GM21619 (cell line): ENCODE results near the gene STK38L.

Experiments
- ATAC-seq: cut with Tn5 transposase; IDR thresholded peaks from one replicate; pipeline ENCODE4 v1.9.1; 2021; ENCODE audit not compliant: unreplicated experiment

The STK38L gene

DNA sequence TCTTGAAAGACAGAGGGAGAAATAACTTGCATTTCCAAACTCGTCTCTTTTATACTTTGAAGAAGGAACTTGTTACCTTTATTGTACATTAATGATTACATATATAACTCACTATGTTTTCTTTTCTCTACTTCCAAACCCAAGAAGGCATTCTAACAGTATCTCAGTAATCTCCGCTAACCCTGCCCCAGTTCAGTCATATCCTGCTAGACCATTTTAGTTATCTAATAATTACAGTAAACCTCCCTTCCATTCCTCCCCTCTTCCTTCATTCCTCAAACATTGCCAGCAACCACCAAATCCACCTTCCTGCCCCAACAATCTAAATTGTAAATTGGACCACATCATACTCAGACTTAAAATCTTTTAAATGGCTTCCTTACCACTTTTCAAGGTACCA lies 30.6 kb downstream of the STK38L start:
- no peak for ATAC-seq

DNA sequence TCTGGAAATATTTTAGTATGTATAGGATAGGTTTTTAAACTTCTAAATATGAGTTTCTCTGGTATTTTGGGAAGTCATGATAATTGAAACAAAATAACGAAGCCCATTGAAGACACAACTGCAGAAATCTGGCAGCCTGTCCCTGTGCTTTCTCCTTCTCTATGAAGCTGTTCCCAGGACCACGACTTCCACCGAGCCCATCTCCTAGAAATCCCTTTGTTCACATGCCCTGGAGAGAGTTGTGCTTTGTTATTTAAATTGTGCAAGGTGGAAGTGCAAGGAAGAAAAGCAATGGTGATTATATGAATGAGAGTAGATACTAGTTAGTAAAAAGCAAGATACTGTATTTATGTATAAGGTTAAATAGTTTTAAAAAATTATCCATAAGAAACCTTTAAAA lies 32.2 kb downstream of the STK38L start:
- no peak for ATAC-seq

GRCh38 chr12:27277846-27278260 lies 33.8 kb downstream of the STK38L start:
- ATAC-seq, result peak; percentile 82

- no peak for ATAC-seq
Measured at GRCh38 chr12:27279826-27280225, 35.7 kb downstream of the STK38L start.

GRCh38 chr12:27280412-27280811 lies 36.3 kb downstream of the STK38L start:
- no peak for ATAC-seq

- ATAC-seq, result no peak
Measured at GRCh38 chr12:27282754-27283153, 38.7 kb downstream of the STK38L start.

- ATAC-seq, result no peak
Measured at GRCh38 chr12:27284021-27284420, 39.9 kb downstream of the STK38L start.

- ATAC-seq, result peak; percentile 59
Measured at GRCh38 chr12:27284751-27285150, 40.7 kb downstream of the STK38L start.

DNA sequence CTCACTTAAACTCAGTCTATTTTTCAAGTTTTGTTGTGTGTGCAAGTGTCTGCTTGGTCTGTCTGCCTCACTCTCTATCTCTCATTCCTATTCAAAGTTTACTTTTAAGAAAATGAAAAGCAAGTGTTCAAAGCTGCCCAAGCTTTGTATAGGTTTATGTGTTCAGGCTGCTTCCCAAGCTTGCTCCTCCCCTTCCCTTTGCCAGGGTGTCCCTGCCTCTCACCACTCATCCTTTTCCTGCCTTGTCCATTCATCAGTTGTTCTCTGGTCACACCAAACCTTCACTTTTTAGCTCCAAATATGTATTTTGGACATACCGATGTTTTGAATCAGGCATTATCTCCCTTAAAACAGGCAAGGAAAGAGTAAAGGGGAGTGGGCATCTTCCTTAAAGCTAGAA lies 41.3 kb downstream of the STK38L start:
- ATAC-seq, result no peak

DNA sequence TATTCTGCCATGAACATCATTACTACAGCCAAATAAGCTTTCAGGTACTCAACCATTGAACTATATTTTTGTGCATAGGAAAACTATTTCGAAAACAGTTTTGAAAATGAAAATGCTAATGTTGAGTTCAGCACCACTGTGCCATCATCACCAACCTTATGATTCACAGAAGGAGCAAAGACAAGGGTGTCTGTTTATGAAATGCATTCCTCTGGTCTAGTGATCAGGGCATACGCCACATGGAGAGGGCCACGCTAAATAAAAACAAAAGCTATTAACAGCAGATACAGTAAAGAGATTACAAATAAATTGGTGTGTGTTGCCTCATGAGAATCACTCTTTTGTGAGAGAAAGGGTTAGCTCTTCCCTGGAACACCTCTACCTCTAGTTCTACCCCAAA lies 45.3 kb downstream of the STK38L start:
- ATAC-seq, result no peak

GRCh38 chr12:27290501-27291168 lies 46.5 kb downstream of the STK38L start:
- ATAC-seq, result no peak

- no peak for ATAC-seq
Measured at GRCh38 chr12:27291862-27292261, 47.8 kb downstream of the STK38L start.

DNA sequence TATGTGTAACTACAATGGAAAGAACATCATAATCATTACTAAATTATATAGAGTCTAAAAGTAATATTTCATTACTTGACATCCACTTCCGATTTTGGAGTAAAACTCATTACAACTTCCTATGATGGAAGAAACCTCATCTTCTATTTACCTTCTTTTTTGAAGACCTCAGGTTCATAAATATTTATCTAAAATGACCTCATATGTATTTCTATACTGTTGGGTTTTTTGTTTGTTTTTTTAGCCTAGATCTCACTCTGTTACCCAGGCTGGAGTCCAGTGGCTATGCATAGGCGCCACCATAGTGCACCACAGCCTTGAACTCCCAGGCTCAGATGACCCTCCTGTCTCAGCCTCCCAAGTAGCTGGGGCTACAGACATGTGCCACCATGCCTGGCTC lies 48.6 kb downstream of the STK38L start:
- ATAC-seq, result no peak

DNA sequence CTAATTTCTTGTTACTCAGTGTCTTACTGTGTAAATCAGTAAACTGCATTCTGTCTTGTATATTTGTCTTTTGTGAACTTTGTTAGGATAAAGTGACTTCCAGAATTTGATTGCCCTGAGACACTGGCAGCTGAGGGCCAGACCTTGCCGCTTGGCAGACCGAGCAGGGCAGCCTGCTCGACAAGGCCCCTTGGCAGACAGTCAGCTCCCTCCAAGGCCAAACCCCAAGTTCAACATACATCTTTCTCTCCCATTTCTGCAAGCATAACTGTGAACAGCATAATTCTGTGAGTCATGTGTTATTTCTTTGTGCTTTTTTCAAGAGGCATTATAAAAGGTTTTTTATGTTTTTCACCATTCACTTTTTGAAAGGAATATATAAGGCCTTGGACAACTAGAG lies 49.4 kb downstream of the STK38L start:
- no peak for ATAC-seq

GRCh38 chr12:27296674-27297073 lies 52.6 kb downstream of the STK38L start:
- ATAC-seq, result no peak

DNA sequence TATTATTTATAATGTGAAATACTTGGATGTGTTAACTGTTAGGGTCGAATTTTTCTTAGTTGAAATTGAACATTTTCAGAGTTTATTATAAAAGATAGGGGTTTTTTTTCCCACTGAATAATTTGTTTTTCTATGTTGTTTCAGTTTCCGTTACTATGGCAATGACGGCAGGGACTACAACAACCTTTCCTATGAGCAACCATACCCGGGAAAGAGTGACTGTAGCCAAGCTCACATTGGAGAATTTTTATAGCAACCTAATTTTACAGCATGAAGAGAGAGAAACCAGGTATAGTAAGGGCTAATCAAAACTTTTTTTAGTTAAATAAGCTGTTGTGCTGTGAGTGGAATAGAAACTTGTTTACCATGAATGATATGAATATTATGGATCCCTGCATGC lies 53.5 kb downstream of the STK38L start:
- no peak for ATAC-seq

DNA sequence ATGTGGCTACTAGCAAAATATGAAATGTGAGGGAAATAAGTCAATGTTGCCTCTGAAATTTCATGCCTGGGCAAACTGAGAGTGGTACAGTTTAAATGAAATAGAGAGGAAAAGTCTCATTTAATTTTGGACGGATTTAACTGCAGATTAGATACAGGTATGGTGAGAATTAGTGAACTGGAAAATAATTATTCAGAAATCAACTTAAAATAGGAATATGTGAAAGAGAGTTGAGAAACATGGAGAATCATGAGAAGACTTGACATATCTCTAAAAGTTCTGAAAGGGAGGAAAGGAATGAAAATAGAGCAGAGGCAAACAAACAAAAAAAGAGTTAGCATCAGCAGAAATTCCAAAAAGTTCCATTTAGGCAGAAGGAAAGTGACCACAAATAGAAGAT lies 55.0 kb downstream of the STK38L start:
- ATAC-seq, result no peak

- no peak for ATAC-seq
Measured at GRCh38 chr12:27300226-27300625, 56.1 kb downstream of the STK38L start.

GRCh38 chr12:27303139-27304111 lies 59.3 kb downstream of the STK38L start:
- ATAC-seq, result no peak

- no peak for ATAC-seq
Measured at GRCh38 chr12:27304856-27305255, 60.8 kb downstream of the STK38L start.

GRCh38 chr12:27305673-27306456 lies 61.8 kb downstream of the STK38L start:
- ATAC-seq, result no peak
